DMS79 treated with DMSO at 0.1 percent for 48 hours (cell line): ENCODE measurements around the gene MRPL54.
A peak's percentile ranks its signal among the peaks of the same experiment; 100 is the strongest.
"Not testable (repeated sequence)": the region's sequence is repeated elsewhere in the genome, so short reads cannot be mapped to it uniquely, and the experiment has no call there.

Experiments used
- DNase-seq: peaks from one replicate; lab custom pipeline; 2025; lab: John Stamatoyannopoulos, UW

Gene MRPL54

DNA sequence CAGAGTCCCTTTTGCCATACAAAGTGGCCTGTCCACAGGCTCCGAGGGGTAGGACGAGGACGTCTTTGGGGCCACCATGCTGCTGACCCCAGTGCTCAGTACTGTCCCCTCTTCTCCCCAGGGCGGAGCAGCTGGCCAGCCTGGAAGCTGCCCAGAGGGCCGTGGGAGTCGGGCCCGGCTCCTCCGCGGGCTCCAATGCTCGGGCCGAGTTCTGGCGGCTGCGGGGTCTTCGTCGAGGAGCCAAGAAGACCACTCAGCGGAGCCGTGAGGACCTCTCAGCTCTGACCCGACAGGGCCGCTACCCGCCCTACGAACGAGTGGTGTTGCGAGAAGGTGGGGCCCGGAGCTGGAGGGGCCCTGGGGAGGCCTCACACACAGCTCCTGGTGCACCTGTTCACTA, 22.1 kb upstream of the MRPL54 start:
- DNase-seq = no peak

DNA sequence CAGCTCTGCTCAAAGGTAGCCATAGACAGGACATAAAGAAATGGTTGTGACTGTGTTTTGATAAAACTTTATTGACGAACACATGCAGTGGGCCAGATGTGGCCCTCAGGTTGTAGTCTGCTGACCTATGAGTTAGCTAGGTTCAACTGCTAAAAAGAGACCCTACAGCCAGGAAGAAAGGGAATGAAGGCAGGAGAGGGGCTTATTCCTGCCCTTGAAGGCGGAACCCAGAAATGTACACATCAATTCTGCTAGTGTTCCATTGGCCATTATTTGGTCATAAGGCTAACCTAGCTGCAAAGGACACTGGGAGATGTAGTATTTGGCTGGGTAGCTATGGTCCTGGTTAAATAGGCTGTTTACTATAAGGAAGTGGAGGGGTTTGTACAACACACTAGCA, 19.0 kb upstream of the MRPL54 start:
- no peak for DNase-seq

DNA sequence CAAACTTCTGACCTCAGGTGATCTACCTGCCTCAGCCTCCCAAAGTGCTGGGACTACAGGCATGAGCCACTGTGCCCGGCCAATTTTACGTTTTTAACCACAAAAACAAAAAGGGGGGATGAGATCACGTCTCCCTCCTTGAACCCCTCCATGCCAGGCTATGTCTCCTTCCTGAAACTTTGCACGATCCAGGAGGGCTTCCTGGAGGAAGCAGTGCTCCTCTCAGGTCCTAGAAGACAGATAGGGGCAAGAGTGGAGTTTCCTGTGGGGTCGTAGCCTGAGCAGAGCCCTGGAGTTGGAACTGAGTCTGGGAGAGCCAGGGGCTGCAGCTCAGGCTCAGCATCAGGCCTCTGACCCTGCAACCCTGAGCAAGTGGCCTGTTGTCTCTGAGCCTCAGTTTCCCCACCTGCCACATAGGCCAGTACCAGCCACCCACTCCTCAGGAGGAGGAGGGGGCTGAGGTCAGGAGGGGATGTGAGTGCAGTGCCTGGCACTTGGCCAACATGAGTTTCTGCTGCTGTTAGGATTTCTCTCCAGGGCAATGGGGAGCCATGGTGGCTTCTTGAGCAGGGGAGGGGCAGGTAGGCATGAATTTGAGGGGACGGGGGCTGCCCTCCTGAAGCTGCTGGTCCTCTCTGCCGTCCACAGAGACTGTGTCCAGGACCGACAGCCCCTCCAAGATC, 17.0 kb upstream of the MRPL54 start:
- no peak for DNase-seq

DNA sequence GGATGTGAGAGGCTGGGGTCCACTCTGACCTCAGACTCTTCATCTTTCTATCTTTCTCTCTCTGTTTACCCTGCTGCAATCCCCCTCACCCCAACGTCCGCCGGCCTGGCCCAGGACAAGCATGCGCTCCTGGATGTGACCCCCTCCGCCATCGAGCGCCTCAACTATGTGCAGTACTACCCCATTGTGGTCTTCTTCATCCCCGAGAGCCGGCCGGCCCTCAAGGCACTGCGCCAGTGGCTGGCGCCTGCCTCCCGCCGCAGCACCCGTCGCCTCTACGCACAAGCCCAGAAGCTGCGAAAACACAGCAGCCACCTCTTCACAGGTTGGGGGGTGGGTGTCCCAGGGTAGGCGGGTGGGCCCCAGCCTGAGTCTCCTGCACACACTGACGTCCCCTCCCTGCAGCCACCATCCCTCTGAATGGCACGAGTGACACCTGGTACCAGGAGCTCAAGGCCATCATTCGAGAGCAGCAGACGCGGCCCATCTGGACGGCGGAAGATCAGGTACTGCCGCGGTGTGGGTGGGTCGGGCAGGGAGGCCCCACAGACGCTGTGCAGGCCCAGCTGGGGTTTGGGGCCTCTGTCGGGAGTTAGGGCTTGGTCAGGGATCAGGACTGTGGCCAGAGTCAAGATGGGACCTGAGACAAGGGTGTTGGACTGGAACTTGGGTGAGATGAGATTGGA, 16.0 kb upstream of the MRPL54 start:
- no peak for DNase-seq

DNA sequence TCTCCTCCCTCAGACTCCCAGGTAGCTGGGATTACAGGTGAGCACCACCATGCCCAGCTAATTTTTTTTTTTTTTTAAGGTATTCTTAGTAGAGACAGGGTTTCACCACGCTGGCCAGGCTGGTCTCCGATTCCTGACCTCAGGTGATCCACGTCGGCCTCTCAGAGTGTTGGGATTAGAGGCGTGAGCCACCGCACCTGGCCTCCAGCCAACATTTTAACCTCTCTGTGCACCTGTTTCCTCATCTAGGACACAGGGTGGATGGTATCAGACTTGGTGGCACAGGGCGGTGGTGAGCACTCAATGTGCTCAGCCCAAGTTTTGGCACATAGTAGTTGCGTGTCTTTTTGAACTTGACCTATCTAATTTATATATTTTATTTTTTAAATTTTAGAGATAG, 13.5 kb upstream of the MRPL54 start:
- DNase-seq = no peak

- no peak for DNase-seq
Measured at GRCh38 chr19:3750211-3750610, 12.3 kb upstream of the MRPL54 start.

GRCh38 chr19:3751236-3751635, 11.2 kb upstream of the MRPL54 start:
- no peak for DNase-seq

DNA sequence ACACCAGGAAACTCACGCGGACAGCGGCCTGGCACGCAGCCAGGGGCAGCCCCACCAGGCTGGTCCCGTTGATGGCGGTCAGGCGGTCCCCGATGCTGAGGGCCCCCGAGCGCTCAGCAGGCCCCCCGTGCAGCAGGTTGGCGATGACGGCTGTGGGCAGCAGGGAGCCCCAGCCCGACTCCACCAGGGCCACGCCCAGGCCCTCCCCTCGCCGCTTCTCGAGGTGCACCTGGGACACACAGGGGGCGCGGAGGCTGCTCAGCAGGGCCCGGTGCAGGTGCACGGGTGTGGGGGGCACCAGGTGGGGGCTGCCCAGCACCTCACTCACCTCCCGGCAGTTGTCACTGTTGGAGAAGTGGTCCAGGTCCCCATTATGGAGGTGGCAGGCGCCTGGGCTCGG, 10.0 kb upstream of the MRPL54 start:
- no peak for DNase-seq

- no peak for DNase-seq
Measured at GRCh38 chr19:3753631-3754410, 8.7 kb upstream of the MRPL54 start.

- not testable (repeated sequence) for DNase-seq
Measured at GRCh38 chr19:3757705-3758104, 4.8 kb upstream of the MRPL54 start.

- not testable (repeated sequence) for DNase-seq
Measured at GRCh38 chr19:3758297-3758696, 4.2 kb upstream of the MRPL54 start.

- no peak for DNase-seq
Measured at GRCh38 chr19:3759482-3760254, 2.8 kb upstream of the MRPL54 start.

DNA sequence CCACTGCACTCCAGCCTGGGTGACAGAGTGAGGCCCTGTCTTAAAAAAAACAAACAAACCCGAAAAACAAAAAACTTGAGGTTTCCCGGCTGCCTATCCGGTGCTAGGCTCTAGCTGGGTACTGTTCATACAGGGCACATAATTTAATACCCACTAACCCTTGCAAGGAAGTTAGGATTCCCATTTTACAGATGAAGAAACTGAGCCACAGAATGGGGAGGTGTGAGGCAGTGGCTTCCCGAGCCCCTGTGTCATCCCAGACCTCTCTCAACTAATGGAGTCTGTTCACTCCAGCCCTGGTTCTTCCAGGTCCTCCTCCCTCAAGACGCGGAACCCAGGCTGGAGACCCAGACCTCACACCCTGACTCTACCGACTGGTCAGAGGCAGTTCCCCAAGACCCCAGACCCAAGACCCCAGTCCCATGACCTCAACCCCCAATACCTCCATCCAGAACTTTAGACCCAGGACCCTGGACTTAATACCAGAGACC, 1.6 kb upstream of the MRPL54 start:
- DNase-seq = no peak

DNA sequence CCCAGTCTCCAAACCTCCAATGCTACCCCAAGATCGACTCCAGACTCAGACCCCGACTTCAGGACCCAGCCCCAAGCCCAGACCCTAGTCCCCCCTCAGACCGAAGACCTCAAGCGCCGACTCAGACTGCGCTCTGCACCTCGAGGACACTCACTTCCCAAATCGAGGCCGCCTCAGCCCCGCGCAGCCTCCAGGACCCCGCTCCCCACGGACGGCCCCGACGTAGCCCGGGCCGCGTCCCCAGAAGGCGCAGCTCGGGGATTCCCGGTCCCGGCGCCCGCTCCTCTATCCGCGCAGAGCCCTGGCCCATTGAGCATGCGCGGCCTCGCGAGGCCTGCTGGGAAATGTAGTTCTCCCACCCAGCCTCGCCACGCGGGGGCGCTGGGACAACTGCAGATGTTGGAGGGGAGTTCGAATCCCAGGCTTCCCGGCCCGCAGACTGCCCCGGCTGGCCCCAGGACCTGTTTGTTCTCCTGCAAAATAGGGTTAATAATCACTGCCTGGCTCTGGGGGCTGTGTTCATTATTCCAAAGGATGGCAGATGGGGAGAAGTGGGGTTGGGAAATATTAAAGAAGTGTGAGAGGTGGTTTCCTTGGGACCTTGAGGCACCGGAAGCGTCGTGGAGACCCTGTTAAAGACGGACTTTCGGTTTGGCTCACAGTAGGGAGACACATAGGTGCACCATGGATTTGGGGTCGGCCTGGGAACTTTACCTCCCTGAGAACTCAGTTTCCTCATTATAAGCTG, 926 bp upstream of the MRPL54 start, which contains the start of gene APBA3:
TSS of gene APBA3 (minus strand) at position 311 of the 748 bp plus-strand sequence. CDS start 1,428 bp downstream, outside the sequence.
- DNase-seq = peak; percentile 88

DNA sequence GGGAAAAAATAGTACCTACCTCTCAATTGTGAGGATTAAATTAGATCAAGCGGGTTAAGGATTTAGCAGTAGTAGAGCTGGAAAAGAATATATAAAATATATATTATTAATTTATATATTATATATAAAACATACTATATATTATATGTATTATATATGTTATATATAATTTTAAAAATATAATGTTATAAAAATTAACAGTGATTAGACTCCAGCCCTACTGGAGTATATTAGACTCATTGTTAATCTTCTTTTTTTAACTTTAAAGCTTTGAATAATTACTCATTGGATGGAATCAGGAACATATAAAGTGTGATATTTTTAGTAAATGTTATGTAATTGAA, 380 bp upstream of the MRPL54 start:
- no peak for DNase-seq

GRCh38 chr19:3765121-3765520, 2.6 kb downstream of the MRPL54 start:
- DNase-seq = no peak

- DNase-seq = not testable (repeated sequence)
Measured at GRCh38 chr19:3765757-3766156, 3.3 kb downstream of the MRPL54 start.

- DNase-seq = no peak
Measured at GRCh38 chr19:3766520-3766919, 4.0 kb downstream of the MRPL54 start.

DNA sequence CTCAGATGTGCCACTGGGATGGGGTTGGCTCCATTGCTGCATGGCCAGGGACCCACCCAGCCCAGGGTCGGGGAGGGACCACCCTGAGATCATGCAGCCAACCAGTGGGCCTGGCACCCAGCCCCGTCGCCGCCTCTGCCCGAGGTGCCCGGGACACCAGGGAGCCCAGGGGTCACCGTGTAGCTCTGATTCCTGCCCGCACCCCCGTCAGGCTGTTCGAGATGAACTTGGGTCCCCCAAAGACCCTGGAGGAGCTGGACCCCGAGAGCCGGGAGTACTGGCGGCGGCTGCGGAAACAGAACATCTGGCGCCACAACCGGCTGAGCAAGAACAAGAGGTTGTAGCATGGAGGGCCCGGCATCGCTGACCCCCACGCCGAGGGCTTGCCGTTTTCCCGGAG, 4.6 kb downstream of the MRPL54 start:
- no peak for DNase-seq

DNA sequence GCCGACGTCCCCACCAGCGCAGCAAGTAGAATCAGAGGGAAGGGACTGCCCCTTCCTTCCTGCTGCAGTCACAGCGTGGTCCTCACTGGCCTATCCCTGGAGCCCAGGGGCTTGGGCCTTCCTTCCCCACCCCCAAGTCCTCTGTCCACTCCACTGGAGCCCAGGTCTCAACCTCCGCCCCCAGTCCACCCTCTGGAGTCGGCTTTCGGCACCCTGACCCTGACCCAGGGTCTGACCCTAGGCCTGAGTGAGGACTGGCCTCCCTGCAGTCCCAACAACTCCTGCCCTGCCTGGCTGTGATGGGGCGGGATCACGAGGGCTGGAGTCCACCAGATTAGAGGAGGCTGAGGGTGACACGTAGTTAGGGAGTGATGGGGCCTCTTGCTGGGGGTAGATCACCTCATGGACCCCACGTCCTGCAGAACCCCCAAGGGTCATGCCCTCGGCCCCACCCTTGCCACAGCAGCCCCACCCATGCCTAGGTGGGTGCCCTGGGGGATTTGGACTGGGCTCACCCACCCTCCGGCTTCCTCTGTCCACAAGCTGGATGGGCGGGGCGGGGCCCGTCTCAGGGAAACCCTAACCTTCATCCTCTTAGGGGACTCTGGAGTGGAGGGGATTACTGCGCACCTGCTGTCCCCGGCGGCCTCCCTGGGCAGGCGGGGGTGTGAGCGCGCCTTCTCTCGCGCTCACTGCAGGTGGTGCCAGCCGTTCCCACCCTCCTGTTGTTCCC, 5.7 kb downstream of the MRPL54 start:
- DNase-seq = no peak

DNA sequence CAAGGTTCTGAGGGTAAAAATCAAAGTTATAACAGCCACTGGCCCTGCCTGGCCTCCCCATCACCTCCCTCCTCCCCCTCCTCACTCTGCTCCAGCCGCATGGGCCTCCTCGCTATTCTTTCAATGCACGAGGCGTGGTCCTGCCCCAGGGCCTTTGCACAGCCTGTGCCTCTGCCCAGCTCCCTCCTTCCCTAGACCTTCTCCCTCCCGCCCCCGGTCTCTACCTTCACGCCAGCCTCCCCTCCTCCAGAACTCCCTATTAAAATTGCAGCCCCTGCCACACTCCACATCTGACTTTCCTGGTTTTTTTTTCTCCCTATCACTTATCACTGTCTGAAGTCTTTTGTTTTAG, 6.2 kb downstream of the MRPL54 start:
- no peak for DNase-seq
